Measurements from ENCODE around the gene FAM210A.

GRCh38 chr18:13613591-13614501 is 112.5 kb downstream of the FAM210A start:
- TF ChIP-seq CTCF (IDR thresholded peaks at IDR 0.05; ENCODE audit: borderline replicate concordance, extremely low read depth, low read length, poor library complexity, severe bottlenecking), result peak; percentile 48
- no peak for TF ChIP-seq EZH2 (IDR thresholded peaks at IDR 0.05; ENCODE audit: borderline replicate concordance, low read depth, low read length, severe bottlenecking)

All from DND-41 (cell line).